Adrenal gland (tissue), 5 donors: ENCODE measurements around the gene NCCRP1.

Experiments
- POLR2A ChIP-seq, 2 donors: fragments of 450-650 bp; IDR thresholded peaks; one replicate each; pipeline ENCODE4 v1.6.1; 2017; ENCODE audit warnings: antibody characterized with exemption in 2 of 2, mild to moderate bottlenecking in 2 of 2, moderate library complexity in 1 of 2
- TF ChIP-seq, protein P1 (sequence below), 6 experiments: fragments of 450-650 bp in 4 of 6; fragments of 200-600 bp in 2 of 6; sonication (generic) in 1 of 6; IDR thresholded peaks; 1 replicate in 5 of 6; 2 replicates in 1 of 6; pipeline versions ENCODE4 v1.5.1 to v1.8.0; 2016 to 2021; ENCODE audit warnings: antibody characterized with exemption in 6 of 6, mild to moderate bottlenecking in 2 of 6, moderate library complexity in 1 of 6
- donor health status: DM: no; HTN: no; CAD: no.

DNA sequence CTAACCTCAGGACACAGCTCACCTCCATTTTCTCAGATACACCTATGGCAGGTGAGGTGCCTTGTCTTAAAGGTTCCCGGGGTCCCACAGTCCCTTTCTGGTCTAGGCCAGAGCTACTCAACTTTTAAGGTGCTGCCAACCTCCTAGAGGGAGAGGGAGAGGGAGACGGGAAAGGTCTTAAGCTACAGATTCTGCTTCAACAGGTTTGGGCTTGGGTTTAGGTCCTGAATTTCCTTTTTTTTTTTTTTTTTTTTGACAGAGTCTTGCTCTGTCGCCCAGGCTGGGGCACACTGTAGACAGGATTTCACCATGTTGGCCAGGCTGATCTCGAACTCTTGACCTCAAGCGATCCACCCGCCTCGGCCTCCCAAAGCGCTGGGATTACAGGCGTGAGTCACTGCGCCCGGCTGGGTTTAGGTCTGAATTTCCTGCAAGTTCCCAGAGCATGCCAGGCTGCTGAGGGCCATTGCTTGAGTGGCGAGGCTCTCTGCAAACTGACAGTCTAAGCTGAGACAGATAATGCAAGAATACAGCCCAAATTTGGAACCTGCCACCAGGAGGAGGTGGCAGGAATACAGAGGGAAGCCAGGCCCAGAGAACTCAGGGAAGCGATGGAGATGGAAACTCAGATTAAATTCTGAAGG lies 15.1 kb downstream of the NCCRP1 start:
- no peak for TF ChIP-seq POLR2A (IDR thresholded peaks at IDR 0.05)
- TF ChIP-seq, protein P1, sequence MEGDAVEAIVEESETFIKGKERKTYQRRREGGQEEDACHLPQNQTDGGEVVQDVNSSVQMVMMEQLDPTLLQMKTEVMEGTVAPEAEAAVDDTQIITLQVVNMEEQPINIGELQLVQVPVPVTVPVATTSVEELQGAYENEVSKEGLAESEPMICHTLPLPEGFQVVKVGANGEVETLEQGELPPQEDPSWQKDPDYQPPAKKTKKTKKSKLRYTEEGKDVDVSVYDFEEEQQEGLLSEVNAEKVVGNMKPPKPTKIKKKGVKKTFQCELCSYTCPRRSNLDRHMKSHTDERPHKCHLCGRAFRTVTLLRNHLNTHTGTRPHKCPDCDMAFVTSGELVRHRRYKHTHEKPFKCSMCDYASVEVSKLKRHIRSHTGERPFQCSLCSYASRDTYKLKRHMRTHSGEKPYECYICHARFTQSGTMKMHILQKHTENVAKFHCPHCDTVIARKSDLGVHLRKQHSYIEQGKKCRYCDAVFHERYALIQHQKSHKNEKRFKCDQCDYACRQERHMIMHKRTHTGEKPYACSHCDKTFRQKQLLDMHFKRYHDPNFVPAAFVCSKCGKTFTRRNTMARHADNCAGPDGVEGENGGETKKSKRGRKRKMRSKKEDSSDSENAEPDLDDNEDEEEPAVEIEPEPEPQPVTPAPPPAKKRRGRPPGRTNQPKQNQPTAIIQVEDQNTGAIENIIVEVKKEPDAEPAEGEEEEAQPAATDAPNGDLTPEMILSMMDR (IDR thresholded peaks at IDR 0.05): no peak
